HL-60 (cell line): ENCODE data around the gene C14orf180.

ENCODE experiments used
- DNase-seq, 2 experiments: peaks; one replicate each; pipeline ENCODE4 v3.0.0-alpha.2; 2010 to 2020; ENCODE audit warnings: low read depth in 1 of 2, low spot score in 1 of 2
- H3K27ac ChIP-seq: fragments of 250-450 bp; sonication (Bioruptor Pico); replicated peaks from 2 replicates; pipeline ENCODE4 v1.5.1; 2020; ENCODE audit warnings: mild to moderate bottlenecking, moderate library complexity
- H3K27me3 ChIP-seq: fragments of 250-450 bp; sonication (Bioruptor Pico); 2 replicates; pipeline ENCODE4 v1.5.1; 2021; ENCODE audit warnings: mild to moderate bottlenecking, moderate library complexity; ENCODE audit not compliant: insufficient read depth, poor library complexity, severe bottlenecking
- H3K4me3 ChIP-seq: replicated peaks from 2 replicates; pipeline ENCODE4 v1.5.1; 2011; ENCODE audit warnings: mild to moderate bottlenecking, control low read depth, low read length; ENCODE audit not compliant: insufficient read depth
- CTCF ChIP-seq: IDR thresholded peaks from one replicate; pipeline ENCODE4 v1.5.1; 2011; ENCODE audit warnings: low read length, control low read depth, inconsistent platforms; ENCODE audit not compliant: insufficient read depth
- GABPA ChIP-seq: IDR thresholded peaks from 2 replicates; pipeline ENCODE4 v1.6.1; 2012; ENCODE audit warnings: low read depth
- POLR2AphosphoS5 ChIP-seq: IDR thresholded peaks from 2 replicates; pipeline ENCODE4 v1.6.1; 2012; ENCODE audit warnings: low read depth
- SPI1 ChIP-seq: IDR thresholded peaks from 2 replicates; pipeline ENCODE4 v1.6.1; 2012; ENCODE audit warnings: low read depth, mild to moderate bottlenecking, borderline replicate concordance
- TF ChIP-seq, protein P1 (sequence below): IDR thresholded peaks from 2 replicates; pipeline ENCODE4 v1.6.1; 2012; ENCODE audit warnings: low read depth; ENCODE audit not compliant: insufficient replicate concordance

C14orf180 gene

GRCh38 chr14:104547310-104547997 lies 32.1 kb upstream of the C14orf180 start:
- Histone ChIP-seq H3K27me3 (no peaks in the 10 kb centered on the region), H3K27ac (no peak overlapping the region), H3K4me3 (no peak overlapping the region)
- TF ChIP-seq CTCF (no peak), SPI1 (no peak)
- DNase-seq: no peak

- DNase-seq: no peak
- Histone ChIP-seq H3K27ac (no peak overlapping the region), H3K4me3 (no peak overlapping the region), H3K27me3 (no peaks in the 10 kb centered on the region)
- no peak for TF ChIP-seq SPI1
- TF ChIP-seq GABPA: no peak
- TF ChIP-seq, protein P1, sequence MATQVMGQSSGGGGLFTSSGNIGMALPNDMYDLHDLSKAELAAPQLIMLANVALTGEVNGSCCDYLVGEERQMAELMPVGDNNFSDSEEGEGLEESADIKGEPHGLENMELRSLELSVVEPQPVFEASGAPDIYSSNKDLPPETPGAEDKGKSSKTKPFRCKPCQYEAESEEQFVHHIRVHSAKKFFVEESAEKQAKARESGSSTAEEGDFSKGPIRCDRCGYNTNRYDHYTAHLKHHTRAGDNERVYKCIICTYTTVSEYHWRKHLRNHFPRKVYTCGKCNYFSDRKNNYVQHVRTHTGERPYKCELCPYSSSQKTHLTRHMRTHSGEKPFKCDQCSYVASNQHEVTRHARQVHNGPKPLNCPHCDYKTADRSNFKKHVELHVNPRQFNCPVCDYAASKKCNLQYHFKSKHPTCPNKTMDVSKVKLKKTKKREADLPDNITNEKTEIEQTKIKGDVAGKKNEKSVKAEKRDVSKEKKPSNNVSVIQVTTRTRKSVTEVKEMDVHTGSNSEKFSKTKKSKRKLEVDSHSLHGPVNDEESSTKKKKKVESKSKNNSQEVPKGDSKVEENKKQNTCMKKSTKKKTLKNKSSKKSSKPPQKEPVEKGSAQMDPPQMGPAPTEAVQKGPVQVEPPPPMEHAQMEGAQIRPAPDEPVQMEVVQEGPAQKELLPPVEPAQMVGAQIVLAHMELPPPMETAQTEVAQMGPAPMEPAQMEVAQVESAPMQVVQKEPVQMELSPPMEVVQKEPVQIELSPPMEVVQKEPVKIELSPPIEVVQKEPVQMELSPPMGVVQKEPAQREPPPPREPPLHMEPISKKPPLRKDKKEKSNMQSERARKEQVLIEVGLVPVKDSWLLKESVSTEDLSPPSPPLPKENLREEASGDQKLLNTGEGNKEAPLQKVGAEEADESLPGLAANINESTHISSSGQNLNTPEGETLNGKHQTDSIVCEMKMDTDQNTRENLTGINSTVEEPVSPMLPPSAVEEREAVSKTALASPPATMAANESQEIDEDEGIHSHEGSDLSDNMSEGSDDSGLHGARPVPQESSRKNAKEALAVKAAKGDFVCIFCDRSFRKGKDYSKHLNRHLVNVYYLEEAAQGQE: no peak
- no peak for TF ChIP-seq CTCF
- TF ChIP-seq POLR2AphosphoS5: no peak
Observed at GRCh38 chr14:104547998-104548700, 31.4 kb upstream of the C14orf180 start.

- TF ChIP-seq SPI1: no peak
- TF ChIP-seq, protein P1: no peak
- no peak for TF ChIP-seq CTCF
- H3K4me3 ChIP-seq: no peak overlapping the region
- H3K27me3 ChIP-seq: no peaks in the 10 kb centered on the region
- no peak for DNase-seq
- no peak overlapping the region for H3K27ac ChIP-seq
Observed at GRCh38 chr14:104548802-104549535, 30.6 kb upstream of the C14orf180 start.
